GM19043 (cell line): ENCODE data around the gene NPAS3.

ENCODE experiments used
- ATAC-seq: cut with Tn5 transposase; IDR thresholded peaks from one replicate; pipeline ENCODE4 v1.9.1; 2021; ENCODE audit warnings: low read depth; ENCODE audit not compliant: unreplicated experiment

NPAS3 gene

GRCh38 chr14:33009673-33010072 lies 71.0 kb downstream of the NPAS3 start:
- ATAC-seq: no peak

DNA sequence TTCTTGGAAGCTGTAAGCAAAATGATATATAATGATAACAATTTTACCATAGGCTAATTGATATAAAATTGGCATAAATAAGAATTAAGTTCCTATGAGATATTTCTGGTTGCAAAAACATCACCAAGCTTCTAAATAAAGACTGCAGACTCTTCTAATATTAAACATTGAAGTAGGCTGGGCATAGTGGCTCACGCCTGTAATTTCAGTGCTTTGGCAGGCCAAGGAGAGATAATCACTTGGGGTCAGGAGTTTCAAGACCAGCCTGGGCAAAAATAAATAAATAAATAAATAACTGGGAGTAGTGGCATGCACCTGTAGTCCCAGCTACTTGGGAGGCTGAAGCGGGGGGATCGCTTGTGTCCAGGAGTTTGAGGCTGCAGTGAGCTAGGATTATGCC lies 71.8 kb downstream of the NPAS3 start:
- ATAC-seq: no peak

GRCh38 chr14:33014710-33015109 lies 76.0 kb downstream of the NPAS3 start:
- no peak for ATAC-seq

GRCh38 chr14:33016613-33017012 lies 77.9 kb downstream of the NPAS3 start:
- no peak for ATAC-seq

DNA sequence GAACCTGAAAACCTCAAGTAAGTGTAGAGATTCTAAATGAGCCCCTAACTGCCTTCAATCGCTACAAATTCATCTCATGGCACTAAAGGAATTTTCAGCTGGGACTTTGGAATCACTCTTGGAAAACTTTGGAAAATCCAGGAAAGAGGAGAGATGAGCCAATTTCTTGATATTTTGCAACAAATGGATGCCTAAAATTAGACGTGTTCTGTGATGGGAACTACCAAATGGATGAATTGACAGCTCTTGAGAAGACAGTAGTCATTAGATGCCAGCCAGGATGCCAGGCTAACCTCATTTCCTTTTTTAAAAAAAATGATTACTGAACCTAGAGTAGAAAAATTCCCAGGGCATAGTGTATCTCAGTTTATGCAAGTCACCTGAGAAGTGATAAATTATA lies 78.3 kb downstream of the NPAS3 start:
- ATAC-seq: no peak

- no peak for ATAC-seq
Observed at GRCh38 chr14:33019346-33019745, 80.7 kb downstream of the NPAS3 start.

DNA sequence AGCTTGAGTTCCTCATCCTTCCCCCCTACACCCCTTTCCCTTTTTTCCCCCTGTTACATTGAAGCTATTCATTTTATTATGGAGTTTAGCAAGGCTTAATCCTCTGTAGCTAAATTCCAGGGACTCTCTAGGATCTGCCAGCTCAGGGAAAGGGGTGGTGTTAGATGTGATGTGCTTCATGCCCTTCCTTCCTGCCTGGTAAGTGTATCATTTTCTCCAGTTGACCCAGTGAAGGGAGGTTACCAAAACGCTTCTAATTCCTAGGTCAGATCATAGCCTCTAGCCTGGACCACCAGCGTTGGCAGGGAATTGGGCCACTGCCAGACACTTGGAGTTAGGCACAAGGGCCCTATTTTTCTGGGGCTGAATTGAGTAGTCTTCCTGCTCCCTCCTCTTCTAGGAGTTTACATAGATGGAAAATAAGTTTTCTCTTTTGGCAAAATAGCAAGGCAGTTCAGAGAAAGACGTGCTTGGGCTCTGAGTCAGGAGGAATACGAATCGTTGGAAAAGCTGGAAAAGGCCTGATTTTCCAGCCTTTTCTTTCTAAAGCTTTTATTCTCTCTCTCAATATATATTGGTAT lies 88.3 kb downstream of the NPAS3 start:
- ATAC-seq: no peak

- no peak for ATAC-seq
Observed at GRCh38 chr14:33029511-33029910, 90.8 kb downstream of the NPAS3 start.

- ATAC-seq: no peak
Observed at GRCh38 chr14:33030386-33030785, 91.7 kb downstream of the NPAS3 start.

DNA sequence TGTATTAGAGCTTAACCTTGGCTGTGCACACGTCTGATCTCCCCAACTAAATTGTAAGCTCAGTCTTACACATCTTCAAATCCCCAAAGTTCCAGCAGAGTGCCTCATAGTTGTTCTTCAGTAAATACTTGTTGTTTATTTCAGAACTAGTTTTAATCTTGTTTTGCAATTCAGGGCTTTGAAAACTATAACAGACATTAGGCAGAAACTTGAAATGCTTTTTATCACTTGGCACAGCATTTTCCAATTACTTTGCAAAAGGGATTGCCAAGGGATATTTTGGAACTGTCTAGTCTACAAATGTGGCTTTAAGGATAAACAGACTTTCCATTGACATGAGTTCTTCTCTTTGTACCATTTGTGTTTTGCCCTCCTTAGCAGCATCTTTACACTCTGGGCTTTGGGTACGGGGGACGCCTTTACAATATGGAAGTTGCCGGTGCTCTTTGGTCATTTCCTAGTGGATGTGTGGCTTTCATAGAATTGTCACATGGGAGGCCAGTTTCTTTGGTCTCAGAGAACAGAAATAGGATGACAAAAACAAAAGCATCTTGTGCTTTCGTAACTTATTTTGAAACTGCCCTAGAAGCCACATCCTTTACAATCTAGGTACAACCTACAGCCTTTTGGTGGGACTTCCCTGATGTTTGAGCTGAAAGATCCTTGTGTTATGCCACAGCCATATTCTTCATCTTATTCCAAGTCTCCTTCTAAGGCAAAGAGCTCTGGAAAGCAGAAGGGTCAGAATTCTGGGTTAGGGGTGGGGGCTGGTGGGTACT lies 96.9 kb downstream of the NPAS3 start:
- ATAC-seq: no peak

DNA sequence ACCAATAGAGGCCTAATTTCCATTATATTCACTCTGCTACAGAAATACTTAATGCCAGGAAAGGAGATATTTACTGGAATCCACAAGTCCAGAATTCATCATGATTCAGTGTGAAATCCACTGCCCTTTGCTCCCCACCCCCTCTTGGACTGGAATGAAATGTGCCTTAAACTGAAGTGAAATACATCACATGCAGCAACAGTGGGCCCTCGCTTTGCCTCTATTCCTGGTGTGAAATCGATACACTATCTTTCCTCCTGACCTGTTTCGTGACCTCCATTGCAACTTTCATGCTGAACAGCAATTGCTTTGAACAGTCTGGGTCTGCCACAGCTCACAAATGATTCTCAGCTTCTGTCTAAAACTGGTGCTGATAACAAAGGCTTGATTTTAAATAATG lies 100.6 kb downstream of the NPAS3 start:
- no peak for ATAC-seq

DNA sequence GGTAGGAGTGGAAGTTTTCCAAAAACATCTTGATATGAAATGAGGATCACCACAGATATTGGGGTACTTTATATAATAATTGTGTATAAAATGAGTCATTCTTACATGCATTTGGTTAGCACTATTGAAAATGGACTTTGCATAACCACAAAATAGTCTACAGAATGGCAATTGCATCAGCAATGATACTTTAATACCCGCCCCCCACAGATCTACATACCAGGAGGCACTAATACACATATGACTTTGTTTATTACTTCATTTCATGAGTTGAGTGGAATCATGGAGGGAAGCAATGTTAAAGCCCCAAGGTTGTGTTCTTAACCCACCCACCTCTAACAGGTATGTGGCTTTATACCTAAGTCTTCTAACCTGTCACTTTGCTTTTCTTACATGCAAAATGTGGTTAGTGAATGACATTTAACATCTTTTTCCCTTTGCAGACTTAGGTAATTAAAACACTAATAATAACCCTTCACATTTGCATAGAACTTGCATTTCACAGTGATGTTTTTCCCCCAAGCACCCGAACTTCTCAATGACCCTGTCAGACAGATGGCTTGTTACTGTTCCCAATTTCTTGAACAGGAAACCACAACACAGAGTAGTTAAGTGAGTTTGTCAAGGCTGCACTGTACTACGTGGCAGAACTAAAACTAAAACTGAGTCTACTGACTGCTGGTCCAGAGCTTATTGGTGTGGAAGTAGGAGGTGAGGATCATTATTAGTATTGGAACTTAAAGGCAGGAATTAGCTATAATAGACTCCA lies 101.9 kb downstream of the NPAS3 start:
- no peak for ATAC-seq

DNA sequence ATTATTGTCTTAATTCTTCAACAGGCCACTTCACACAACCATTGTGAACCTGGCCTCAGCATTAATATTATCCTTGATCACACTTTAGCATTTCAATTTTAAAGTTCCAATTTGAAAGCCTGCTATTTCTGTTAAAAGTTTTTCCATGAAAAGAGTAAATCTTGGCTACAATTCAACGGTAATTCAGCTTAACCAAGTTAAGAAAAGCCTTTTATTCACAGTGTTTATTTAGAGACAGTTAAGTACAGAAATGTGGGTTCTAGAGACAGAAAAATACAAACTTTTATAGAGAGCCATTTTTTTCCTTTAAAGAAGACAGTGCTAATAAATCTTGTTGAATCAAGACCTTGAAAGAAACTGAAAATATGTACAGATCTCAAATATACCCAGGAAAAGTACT lies 103.9 kb downstream of the NPAS3 start:
- ATAC-seq: no peak

GRCh38 chr14:33045760-33046159 lies 107.1 kb downstream of the NPAS3 start:
- no peak for ATAC-seq

DNA sequence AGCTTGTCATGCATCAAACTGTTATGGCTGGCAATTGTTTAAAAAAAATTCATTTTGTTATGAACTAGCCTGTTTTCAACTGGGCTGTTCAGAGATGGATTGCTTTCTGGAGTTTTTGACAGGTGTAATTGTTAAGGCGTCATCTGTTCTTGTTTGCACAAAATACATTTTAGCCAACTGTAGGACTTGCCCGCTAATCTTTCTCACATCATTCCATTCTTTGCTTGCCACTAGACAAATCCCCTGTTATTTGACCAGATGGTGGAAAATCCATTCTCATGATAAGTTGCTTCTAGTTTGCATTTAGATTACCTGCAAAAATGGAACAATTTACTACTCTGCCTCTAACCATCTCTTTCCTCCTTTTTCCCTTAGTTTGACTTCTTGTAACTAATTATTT lies 114.3 kb downstream of the NPAS3 start:
- ATAC-seq: no peak

DNA sequence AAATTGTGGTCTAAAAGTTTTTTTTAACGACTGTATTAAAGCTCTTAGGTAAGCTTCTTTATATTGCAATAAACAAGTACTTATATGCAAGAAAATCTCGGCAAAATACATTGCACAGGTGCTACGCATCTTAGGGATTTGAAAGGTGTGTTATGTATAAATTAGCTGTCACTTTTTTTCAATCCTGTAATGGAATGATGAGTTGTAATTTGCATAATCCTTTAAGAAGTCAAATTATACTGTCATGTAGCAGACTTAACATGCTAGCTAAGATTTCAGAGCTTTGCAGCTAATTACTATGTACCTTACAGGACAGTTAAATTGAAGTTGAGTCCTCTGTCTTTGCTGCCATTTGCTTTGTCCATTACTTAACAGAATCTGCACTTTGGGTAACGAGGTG lies 117.5 kb downstream of the NPAS3 start:
- no peak for ATAC-seq

GRCh38 chr14:33057585-33057984 lies 118.9 kb downstream of the NPAS3 start:
- no peak for ATAC-seq

DNA sequence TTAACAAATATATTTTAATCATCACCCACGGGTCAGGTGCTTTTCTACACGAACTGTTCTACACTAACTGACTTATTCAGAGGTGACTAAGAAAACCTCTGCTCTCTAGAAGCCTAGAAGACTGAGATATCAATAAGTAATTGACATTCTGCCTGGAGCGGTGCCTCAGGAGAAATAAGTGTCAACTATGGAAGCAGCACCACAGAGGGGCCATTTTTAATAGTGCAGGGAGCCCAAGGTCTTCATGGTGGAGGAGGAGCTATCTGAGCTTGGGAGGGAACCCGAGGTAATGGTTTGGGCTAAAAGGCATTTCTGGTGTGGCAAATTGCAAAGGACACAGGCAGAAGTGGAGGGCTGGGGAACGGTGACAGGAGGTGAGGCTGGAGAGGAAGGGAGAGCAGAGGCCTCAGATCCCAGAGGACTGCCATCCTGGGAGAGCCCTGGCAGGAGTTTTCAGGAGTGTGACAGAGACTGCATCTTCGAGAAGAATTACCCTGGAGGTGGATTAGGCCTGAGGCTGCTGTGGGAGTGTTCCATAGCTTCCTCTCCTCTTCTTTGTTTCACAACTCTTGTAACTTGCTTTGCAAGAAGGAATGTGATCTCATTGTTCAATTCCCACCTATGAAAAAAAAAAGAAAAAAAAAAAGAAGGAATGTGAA lies 123.1 kb downstream of the NPAS3 start:
- no peak for ATAC-seq

DNA sequence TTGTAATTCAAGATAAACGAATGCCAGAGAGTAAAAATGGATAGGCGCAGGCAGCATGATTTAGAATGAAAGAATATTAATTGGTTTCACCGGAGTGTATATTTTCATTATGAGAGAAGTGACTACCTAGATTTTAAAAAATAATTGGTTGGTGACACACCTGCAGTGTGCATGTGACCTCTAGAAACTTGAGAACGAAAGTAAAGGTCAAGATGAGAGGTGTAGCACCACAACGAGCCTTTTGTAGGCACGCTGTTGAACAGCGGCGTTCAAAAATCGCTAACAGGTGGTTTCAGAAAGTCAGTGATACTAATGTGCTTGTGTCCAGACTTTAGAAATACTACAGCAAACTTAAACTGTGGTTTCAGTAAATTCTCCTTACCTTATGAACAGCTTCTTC lies 123.8 kb downstream of the NPAS3 start:
- no peak for ATAC-seq

DNA sequence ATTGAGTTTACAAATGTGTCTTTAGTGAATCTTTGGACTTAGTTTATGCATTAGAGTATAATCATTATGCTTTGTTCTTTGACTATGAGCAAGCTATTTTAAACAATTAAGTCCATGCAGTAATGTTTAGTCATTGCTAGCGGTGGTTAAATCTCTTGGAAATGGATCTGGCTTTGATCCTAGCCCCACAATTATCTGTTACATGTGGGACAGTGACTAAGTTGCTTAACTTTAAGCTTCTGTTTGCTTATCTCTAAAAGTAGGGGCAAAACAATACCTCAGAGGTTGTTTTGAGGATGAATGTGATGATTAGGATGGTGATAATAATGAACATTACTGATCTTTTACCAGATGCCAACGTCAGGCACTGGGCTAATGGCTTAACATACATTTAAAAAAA lies 124.2 kb downstream of the NPAS3 start:
- no peak for ATAC-seq

DNA sequence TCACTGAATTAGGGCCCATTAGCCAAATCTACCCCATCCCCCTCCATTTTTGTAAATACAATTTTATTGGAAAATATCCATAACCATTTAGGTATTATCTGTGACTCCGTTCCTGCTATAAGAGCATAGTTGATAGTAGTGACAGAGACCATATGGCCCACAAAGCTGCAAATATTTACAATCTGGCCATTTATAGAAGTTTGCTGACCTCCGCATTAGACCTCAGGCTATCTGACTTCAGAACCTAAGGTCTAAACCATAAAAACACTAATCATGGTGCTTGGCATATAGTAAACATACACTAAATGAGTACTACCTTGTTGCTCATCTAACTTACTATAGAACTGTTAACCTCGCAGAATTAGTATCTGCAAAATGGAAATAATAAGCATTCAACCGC lies 124.8 kb downstream of the NPAS3 start:
- no peak for ATAC-seq
